Right kidney (tissue), 1 donor: ENCODE measurements around the gene SLC7A7.
"Not testable (repeated sequence)": the region's sequence is repeated elsewhere in the genome, so short reads cannot be mapped to it uniquely, and the experiment has no call there.

Source experiments
- DNase-seq: peaks from one replicate; pipeline ENCODE4 v3.0.0-alpha.2; 2016

Gene SLC7A7

DNA sequence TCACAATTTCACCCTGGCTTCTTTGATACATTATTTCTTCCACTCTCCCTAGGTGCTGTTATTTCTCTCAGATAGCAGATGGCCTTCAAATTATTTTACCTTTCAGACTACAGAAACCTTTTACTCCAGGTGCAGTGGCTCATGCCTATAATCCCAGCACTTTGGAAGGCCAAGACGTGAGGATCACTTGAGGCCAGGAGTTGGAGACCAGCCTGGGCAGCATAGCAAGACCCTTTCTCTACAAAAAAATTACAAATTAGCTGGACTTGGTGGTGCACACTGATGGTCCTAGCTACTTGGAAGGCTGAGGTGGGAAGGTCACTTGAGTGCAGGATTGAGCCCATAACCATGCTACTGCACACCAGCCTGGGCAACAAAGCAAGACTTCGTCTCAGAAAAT, 23.1 kb downstream of the SLC7A7 start:
- no peak for DNase-seq

DNA sequence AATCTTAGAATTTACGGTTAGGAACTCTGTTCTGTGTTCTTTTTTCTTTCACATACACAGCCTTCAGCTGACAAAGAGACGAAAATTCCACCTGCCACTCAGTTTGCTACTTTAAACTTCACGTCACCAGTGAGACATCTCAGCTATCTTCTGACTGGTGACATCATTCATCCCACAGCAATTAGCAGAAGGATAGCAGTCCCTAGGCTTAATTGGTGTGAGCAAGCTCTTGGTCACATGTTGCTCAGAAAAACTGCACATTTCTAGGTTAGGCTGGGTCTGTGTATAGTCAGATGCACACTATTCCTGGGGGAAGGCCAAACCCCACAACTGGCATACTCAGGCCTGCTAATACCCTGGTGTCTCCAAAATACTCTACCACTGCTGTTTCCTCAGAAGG, 23.9 kb downstream of the SLC7A7 start:
- DNase-seq: no peak

DNA sequence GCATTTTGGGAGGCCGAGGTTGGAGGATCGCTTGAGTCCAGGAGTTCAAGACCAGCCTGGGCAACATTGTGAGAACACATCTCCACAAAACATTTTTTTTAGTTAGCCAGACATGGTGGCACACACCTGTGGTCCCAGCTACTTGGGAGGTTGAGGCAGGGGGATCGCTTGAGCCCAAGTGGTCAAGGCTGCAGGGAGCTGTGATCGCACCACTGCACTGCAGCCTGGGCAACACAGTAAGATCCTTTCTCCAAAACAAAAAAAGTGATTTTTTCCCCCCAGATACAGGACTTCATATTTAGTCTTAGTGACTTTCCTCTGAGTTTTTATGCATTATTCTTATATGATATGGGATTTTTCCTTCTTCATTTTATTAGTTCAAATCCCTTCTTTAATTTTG, 28.6 kb downstream of the SLC7A7 start:
- DNase-seq: no peak

DNA sequence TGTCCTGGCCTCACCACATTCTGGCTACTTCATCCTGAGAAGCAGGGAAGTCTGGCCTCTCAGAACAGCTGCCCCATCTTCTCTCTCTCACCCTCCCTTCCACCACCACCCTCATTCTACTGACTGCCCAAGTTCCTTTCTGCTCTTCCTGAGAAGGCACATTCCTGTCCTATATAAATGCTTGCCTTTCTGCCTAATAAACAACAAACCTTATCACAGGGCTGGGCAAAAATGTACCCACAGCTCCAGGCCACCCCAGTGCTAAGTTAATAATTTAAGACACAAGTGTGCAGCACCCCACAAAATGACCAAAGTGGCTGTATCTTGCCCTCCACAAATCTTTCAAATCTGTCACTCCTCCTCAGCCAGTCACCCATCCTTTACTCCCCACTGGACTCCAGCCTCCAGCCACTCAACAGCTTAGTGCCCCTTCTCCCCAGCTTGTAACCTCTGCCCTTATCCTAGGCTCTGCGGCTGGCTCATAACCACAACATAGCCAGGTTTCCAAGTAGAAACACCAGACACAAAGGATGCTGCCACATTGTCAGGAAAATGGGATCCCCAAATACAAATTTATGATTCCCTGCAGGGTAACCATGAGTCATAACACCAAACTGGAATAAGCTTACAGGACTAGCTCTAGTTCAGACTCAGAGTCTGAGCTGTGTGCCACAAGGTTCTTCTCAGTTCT, 33.8 kb downstream of the SLC7A7 start:
- DNase-seq: no peak

DNA sequence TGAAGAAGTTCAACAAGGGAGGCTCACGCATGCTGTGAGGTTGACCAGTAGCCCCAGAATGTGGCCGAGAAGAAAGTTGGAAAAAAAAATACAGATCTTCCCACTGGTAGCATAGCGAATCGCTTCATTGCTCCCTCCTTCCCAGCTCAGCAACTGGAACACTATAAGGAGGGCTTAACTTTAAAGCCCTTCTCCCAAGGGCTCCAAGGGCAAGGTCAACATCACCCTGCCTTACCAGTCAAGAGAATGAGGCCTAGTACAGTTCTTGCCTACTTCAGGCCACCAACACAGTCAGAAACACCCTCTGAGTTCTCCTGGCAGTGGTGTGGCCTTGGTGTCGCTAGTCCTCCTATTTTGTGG, 34.3 kb downstream of the SLC7A7 start:
- DNase-seq: no peak

DNA sequence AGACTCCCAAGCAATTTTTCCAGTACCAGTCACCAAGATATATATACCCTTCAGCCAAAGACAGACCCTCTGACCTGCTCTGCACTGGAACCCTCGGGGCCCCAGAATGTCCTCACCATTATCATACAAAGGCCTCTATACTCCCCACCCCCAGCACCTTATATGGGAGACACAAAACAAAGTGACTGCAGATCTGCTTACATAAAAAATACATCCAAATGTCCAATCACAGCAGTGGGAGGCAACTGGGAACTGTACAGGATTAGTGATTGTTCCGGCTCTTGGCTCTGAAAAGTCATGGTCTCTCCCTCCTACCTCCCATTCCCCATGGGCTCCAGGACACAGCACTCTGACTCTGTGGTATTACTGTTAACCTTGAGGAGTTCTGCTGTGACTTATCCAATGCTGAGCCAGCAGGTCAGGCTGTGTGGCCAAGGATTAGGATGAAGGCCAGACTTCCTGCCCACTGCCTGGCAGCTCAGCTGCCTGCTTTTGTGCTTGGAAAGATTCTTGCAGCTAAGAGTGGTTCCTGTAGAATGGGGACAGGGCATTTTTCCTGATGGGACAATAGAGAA, 35.0 kb downstream of the SLC7A7 start:
- no peak for DNase-seq

DNA sequence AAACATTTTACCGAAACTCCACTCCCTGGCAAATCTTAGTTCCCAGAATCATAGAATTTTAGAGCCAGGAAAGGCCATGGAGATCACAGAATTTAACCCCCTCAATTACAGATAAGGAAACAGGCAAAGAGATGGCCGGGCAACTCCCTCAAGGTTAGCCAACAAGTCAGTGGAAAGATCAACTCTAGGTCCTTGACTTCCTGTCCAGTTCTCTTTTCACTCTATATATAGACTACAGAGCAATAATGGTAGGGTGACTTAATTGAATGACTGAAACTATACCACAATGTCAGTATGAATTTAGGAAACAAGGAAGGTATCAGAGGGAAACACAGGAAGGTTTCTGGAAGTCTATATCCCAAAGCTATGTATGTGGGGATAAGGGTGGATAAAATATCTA, 37.2 kb downstream of the SLC7A7 start:
- no peak for DNase-seq

DNA sequence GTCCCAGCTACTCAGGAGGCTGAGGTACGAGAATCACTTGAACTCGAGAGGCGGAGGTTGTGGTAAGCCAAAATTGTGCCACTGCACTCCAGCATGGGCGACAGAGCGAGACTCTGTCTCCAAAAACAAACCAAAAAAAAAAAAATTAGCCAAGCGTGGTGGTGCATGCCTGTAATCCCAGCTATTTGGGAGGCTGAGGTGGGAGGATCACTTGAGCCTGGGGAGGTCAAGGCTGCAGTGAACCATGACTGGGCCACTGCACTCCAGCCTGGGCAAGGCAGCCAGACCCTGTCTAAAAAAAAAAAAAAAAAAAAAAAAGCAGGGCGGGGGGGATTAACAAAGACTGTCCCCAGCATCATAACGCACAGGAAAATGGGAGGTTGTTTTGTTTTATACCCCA, 38.4 kb downstream of the SLC7A7 start:
- DNase-seq: not testable (repeated sequence)

DNA sequence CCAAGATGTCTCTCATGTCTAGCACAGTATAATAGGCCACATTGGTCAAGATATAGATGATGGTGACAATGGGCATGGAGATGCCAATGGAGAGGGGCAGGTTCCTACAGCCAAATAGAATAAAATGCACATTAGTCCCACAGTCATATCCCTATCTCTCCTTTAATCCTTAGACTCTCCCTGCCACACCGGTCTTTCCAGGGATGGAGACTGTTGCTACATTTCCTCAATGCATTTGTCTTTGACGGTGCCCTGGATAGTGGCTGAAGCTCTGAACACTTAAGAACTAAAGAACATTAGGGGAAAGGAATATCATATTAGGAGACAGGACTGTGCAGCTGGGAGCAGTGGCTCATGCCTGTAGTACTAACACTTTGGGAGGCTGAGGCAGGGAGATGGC, 39.0 kb downstream of the SLC7A7 start:
- DNase-seq: no peak

DNA sequence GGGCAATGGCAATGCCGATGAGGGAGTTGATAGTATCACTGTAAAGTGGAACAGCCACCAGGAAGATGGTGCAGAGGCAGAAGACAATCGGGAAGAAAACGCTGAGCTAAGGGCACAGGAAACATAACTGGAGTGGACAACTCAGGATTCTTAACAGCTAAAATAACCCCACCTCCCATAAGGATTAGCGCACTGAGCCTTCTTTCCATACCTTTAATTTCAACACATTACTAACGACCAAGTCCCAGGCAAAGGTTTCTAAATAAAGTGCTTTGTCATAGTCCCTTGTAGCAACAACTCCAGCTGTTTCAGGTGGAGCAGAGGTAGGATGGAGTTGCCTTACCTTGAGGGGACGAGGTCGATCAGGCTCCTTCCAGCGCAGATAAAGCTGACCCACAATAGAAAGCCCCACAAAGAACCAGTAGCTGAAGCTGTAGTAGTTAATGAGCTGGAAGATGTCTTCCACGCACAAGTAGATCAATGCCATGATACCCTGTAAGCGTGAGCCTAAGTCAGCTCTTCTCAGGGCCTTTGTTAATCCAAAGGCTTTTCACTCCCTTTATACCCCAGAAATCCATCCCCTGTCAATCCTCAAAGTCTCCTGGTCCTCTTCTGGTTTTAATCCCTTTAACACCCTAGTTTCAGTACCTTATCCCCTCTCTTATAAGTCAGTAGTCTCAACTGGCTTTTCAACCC, 41.1 kb downstream of the SLC7A7 start:
- no peak for DNase-seq

DNA sequence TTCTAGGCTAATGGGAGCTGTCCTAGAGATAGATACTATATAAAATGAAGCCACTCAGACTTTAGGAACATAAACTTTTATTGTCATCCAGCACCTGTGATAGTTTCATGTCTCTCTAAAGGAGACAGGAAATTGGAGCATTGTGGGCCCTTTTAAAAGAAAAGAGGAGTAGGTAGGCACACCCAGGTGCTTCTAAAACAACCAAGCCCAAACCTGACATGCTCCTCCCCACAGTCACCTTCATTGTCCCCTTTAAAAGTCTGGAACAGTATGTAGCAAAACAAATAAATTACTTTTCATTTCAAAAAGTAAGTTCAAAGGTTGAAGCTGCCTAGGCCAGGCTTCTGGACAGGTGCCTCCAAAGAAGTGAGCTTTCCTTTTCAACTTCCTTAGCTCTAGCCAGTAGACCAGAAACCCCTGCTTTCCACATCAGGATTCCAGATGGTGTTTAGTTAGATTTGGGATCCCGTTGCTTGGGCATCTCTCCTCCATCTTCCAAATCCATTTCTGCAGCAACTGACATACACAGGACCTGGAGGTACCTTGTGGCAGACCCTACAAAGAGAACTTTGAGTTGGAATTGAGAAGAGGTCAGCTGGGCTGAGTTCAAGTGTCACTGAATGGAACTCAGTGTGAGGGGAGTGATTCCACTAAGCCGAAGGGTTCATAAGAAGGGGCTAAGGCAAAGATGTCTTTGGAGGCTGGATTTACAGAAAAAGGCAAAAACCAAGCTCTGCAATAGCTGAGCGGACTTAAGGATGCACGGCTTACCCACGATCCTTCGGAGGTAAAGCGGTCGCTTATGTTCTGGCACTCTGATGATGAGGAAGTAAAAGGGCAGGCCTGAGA, 41.8 kb downstream of the SLC7A7 start:
- DNase-seq: no peak

DNA sequence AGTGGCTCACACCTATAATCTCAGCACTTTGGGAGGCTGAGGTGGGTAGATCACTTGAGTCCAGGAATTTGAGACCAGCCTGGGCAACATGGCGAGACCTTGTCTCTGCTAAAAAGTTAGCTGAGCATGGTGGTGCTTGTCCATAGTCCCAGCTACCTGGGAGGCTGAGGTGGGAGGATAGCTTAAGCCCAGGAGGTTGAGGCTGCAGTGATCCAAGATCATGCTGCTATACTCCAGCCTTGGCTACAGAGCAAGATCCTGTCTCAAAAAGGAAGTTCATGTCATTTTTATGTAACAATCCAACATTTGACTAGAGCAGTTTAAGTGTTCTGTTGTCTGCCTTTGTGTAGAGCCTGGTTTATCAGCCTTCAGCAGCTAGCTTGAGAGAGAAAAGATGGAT, 42.5 kb downstream of the SLC7A7 start:
- no peak for DNase-seq

DNA sequence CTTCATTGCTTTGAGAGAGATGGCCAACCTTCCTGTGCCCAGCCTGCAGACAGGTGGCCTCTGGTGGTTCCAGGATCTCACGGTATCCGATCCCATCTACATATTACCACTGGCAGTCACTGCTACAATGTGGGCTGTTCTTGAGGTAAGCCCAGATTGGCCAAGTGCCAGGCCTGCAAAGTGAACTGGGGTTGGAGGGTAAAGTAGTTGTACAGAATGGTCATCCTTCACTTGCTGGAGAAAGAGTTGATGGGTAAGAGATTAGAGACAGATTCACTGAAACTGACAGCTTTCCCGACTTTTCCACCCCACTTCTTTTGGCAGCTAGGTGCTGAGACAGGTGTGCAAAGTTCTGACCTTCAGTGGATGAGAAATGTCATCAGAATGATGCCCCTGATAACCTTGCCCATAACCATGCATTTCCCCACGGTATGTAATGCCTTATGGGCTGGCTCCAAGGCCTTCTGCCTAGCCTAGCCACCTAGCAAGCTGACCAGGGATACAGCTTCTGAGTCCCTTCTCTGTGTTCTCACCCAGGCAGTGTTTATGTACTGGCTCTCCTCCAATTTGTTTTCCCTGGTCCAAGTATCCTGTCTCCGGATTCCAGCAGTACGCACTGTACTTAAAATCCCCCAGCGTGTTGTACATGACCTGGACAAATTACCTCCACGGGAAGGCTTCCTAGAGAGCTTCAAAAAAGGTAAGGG, 44.6 kb downstream of the SLC7A7 start:
- DNase-seq: no peak

DNA sequence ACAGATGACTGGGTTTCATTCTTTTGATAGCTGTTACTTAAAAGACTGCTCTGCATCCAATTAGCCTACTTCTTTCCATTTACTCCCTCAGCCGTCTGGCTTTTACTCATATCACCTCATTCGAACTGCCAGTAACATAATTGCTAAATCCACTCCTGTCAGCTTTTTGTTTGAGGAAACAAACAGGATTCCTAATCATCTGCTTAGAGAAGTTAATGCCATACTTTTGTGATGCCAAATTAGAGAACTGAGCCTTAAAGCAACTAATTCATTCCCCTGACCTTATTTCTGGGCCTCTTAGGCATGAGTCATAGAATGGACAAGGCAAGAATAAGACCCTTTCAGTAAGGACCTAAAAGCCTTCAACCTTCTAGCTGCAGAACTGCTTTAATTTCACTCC, 45.9 kb downstream of the SLC7A7 start:
- DNase-seq: no peak

DNA sequence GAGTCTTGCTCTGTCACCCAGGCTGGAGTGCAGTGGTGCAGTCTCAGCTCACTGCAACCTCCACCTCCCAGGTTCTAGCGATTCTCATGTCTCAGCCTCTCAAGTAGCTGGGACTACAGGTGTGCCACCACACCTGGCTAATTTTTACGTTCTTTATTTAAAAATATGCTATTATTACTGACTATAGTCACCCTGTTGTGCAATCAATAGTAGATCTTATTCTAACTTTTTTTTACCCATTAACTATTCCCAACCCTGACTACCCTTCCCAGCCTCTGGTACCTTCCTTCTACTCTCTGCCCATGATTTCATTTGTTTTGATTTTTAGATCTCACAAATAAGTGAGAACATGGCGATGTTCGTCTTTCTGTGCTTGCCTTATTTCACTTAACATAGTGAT, 46.3 kb downstream of the SLC7A7 start:
- no peak for DNase-seq

DNA sequence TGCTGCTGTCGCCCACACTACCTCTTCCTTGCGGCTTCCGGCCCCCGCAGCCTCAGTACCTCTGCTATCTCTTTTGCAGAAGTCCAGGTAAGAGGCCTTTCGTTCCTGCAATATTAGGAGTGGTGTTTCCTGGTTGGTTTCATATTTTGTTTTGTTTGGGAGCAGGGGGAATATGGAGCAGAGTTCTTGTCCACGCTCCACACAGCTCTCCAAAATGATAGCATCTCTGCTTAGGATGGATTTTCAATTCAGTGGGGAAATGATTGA, 48.0 kb downstream of the SLC7A7 start:
- DNase-seq: no peak

DNA sequence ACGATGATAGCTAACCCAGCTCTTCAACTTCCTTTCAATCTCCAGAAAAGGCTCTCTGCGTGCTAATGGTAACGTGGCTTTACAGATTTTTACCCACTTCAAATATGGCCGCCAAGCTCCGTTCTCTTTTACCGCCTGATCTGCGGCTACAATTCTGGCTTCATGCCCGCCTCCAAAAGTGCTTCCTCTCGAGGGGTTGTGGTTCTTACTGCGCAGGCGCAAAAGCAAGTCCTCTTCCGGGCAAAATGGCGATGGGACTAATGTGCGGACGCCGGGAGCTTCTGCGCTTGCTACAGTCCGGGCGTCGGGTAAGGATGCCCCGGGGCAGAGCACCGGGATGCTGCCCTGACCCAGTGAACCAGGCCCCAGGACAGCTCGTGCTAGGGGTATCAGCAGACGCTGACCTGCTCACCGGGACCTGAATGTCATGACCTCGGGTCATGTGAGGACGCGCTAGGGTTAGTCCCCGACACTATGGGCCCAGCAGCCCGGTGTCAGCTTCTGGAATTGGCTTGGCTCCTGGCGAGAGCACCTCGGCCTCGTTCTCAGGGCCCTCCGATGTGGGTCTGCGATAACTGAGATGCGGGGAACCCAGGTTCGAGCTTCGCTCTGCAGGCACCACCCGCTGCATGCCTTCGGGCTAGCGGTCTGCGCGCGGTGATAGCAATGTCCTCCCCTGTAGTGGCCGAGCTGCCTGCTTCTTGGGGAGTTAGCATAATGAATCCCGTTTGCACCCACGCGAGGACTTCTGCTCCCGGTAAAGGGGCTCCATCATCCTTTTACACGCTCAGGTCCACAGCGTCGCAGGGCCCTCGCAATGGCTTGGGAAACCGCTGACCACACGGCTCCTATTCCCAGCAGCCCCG, 48.5 kb downstream of the SLC7A7 start, which contains the start of gene OXA1L:
OXA1L (plus strand) TSS at position 232 of the 866 bp plus-strand sequence; CDS start at position 246, 14 bp downstream.
- peak; percentile 84 for DNase-seq

DNA sequence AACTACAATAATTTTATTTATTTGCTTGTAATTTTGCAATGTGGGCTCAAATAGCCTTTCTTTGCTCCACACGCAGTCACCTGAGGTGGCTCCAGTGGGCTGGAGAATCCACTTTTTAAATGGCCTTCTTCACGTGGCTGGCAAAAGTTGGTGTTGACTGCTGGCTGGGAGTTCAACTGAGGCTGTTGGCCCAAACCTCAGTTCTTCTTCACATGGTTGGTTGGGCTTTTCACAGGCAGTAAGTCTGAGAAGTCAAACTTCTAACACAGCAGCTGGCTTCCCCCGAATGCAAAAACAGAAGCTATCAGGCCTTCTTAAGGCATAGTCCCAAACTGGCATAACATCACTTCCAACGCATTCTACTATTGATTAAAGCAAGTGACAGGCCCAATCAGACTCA, 50.9 kb downstream of the SLC7A7 start:
- no peak for DNase-seq

DNA sequence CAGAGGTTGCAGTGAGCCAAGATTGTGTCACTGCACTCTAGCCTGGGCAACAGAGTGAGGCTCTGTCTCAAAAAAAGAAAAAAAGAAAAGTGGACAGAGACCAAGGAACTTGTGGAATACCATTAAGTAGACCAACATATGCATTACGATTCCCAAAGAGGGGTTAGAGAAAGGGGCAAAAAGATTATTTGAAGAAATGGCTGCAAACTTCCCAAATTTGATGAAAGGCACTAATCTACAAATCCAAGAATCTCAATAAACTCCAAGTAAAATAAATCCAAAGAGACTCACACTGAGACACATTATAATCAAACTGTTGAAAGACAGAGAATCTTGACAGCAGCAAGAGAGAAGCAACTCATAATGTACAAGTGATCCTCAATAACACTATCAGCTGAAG, 53.5 kb downstream of the SLC7A7 start:
- DNase-seq: no peak

DNA sequence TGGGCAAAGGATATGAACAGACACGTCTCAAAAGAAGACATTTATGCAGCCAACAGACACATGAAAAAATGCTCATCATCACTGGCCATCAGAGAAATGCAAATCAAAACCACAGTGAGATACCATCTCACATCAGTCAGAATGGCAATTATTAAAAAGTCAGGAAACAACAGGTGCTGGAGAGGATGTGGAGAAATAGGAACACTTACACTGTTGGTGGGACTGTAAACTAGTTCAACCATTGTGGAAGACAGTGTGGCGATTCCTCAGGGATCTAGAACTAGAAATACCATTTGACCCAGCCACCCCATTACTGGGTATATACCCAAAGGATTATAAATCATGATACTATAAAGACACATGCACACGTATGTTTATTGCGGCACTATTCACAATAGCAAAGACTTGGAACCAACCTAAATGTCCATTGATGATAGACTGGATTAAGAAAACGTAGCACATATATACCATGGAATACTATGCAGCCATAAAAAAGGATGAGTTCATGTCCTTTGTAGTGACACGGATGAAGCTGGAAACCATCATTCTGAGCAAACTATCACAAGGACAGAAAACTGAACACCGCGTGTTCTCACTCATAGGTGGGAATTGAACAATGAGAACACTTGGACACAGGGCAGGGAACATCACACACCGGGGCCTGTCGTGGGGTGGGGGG, 57.1 kb downstream of the SLC7A7 start:
- not testable (repeated sequence) for DNase-seq

DNA sequence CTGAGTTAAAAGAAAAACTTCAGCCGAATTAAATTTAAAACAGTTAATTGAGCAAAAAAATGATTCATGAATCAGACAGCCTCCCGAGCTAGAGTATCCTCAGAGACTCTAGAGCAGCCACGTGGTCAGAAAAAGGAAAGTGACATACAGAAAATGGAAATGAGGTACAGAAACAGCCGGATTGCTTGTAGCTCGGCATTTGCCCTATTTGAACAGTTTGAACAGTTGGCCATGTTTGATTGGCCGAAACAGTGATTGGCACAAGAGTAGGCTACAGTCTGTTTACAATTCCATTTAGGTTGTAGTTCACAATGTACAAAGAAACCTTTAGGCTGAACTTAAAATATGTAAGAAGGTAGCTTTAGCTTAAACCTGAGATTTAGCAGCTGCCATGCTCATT, 61.6 kb downstream of the SLC7A7 start:
- no peak for DNase-seq
